ENCODE results near the gene PCDHGB5.
"Not testable (repeated sequence)": the region's sequence is repeated elsewhere in the genome, so short reads cannot be mapped to it uniquely, and the experiment has no call there.

PCDHGB5 gene

DNA sequence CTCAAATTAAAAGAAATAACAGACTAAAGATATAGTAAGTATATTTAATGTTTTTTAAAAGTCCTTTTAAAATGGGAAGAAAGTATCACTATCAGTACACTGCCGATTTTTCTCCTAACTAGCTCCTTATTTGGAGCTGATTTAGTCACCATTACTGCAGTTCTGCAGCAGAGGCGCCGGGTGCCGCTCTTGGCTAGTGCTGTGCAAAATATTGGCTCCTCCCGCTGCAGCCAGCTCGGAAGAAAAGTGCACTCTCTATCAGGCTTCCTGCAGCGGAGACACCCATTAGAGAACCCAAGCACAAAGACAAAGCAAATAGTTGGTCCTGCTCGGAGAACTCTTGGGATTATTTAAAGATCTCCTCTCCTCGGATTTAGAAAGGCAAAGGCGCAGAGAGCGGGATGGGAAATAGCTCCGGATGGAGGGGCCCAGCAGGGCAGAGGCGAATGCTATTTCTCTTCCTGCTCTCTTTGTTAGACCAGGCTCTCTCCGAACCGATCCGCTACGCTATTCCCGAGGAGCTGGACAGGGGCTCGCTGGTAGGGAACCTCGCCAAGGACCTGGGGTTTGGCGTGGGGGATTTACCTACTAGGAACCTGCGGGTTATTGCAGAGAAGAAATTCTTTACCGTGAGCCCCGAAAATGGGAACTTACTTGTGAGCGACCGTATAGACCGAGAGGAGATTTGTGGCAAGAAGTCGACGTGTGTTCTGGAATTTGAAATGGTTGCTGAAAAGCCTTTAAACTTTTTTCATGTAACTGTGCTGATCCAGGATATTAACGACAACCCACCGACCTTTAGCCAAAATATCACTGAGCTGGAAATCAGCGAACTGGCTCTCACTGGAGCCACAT, 27.5 kb upstream of the PCDHGB5 start, which contains the start of gene PCDHGB3:
Gene PCDHGB3, plus strand, starts transcription at position 249 of the 855 bp plus-strand sequence. Its CDS starts 153 bp downstream, at position 402.
- TF ChIP-seq POLR2A (IDR thresholded peaks at IDR 0.05; ENCODE audit: low read depth, low read length): no peak
- peak; percentile 38 for DNase-seq (ENCODE audit: insufficient read length, low spot score)
- no peak for FAIRE-seq

GRCh38 chr5:141371572-141372475, 25.9 kb upstream of the PCDHGB5 start:
- DNase-seq (ENCODE audit: insufficient read length, low spot score) (no peak), FAIRE-seq (no peak)
- no peak for TF ChIP-seq POLR2A (IDR thresholded peaks at IDR 0.05; ENCODE audit: low read depth, low read length)

- DNase-seq (ENCODE audit: insufficient read length, low spot score) (no peak), FAIRE-seq (no peak)
- TF ChIP-seq POLR2A (IDR thresholded peaks at IDR 0.05; ENCODE audit: low read depth, low read length): no peak
Measured at GRCh38 chr5:141373673-141374317, 24.0 kb upstream of the PCDHGB5 start, which contains the start of gene PCDHGA6. PCDHGA6 (plus strand) TSS chr5:141373891; CDS start chr5:141374084, 193 bp downstream.

- FAIRE-seq (no peak), DNase-seq (ENCODE audit: insufficient read length, low spot score) (no peak)
- no peak for TF ChIP-seq POLR2A (IDR thresholded peaks at IDR 0.05; ENCODE audit: low read depth, low read length)
Measured at GRCh38 chr5:141374627-141375026, 23.1 kb upstream of the PCDHGB5 start.

GRCh38 chr5:141375444-141376155, 22.1 kb upstream of the PCDHGB5 start:
- DNase-seq (ENCODE audit: insufficient read length, low spot score); FAIRE-seq: not testable (repeated sequence)

DNA sequence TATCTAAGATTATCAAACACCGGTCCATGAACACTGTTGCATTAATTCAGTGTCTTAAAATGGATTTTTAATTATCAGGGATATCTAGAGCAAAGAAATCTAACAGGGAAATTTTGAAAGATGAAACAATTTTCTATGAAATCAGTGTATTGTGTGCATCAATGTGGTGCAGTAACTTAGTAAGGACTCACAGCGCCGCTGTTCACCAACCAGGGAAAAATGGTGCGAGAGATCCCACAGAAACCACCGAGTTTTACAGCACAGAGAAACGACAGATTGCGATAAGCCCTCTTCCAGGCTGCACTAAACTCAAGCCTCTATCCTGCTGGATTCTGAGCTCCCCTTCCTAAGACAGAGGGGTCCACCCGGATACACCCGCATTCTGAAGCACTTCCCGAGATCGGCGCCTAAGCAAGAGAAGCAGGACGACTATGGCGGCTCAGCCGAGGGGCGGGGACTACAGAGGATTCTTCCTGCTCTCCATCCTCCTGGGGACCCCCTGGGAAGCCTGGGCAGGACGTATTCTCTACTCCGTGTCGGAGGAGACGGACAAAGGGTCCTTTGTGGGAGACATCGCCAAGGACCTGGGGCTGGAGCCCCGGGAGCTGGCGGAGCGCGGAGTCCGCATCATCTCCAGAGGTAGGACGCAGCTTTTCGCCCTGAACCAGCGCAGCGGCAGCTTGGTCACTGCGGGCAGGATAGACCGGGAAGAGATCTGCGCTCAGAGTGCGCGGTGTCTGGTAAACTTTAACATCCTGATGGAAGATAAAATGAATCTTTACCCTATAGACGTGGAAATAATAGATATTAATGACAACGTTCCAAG, 15.1 kb upstream of the PCDHGB5 start, which contains the start of gene PCDHGA7:
Gene PCDHGA7, plus strand, starts transcription at position 274 of the 826 bp plus-strand sequence. Its CDS starts 158 bp downstream, at position 432.
- DNase-seq (ENCODE audit: insufficient read length, low spot score) (no peak), FAIRE-seq (no peak)
- no peak for TF ChIP-seq POLR2A (IDR thresholded peaks at IDR 0.05; ENCODE audit: low read depth, low read length)

GRCh38 chr5:141383345-141383744, 14.4 kb upstream of the PCDHGB5 start:
- DNase-seq (ENCODE audit: insufficient read length, low spot score): no peak
- no peak for TF ChIP-seq POLR2A (IDR thresholded peaks at IDR 0.05; ENCODE audit: low read depth, low read length)
- no peak for FAIRE-seq

- TF ChIP-seq POLR2A (IDR thresholded peaks at IDR 0.05; ENCODE audit: low read depth, low read length): no peak
- FAIRE-seq: no peak
- no peak for DNase-seq (ENCODE audit: insufficient read length, low spot score)
Measured at GRCh38 chr5:141384471-141385267, 13.1 kb upstream of the PCDHGB5 start.

DNA sequence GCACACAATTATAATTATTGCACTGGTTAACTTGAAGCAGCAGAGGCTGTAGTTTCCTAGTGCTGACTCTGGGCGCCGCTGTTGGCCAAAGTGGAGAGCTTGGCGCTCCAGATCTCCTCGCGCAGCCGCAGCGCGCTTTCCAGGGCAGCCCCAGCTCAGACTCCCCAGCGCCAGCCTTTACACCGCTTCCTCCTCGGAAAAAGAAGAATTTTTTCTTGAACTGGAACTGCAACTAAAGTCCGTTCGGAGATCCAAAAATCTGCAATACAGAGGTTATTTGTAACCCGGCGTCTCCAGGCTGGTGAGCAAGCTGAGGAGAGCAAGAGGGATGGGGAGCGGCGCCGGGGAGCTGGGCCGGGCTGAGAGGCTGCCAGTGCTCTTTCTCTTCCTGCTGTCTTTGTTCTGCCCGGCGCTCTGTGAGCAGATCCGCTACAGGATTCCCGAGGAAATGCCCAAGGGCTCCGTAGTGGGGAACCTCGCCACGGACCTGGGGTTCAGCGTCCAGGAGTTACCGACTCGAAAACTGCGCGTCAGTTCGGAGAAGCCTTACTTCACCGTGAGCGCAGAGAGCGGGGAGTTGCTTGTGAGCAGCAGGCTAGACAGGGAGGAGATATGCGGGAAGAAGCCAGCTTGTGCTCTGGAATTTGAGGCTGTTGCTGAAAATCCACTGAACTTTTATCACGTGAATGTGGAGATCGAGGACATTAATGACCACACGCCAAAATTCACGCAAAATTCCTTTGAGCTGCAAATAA, 10.0 kb upstream of the PCDHGB5 start, which contains the start of gene PCDHGB4:
Gene PCDHGB4, plus strand, starts transcription at position 142 of the 755 bp plus-strand sequence. Its CDS starts 187 bp downstream, at position 329.
- FAIRE-seq; DNase-seq (ENCODE audit: insufficient read length, low spot score): not testable (repeated sequence)

DNA sequence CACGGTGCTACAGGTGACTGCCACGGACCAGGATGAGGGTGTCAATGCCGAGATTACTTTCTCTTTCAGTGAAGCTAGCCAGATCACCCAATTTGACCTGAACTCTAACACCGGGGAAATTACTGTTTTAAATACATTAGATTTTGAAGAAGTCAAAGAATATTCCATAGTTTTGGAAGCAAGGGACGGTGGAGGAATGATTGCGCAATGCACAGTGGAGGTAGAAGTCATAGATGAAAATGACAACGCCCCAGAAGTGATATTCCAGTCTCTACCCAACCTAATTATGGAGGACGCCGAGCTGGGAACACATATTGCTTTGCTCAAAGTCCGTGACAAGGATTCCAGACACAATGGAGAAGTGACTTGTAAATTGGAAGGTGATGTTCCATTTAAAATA, 9.1 kb upstream of the PCDHGB5 start:
- no peak for DNase-seq (ENCODE audit: insufficient read length, low spot score)
- no peak for FAIRE-seq
- TF ChIP-seq POLR2A (IDR thresholded peaks at IDR 0.05; ENCODE audit: low read depth, low read length): no peak
